ENCODE measurements around the gene TTYH3. TPM values are rescaled to one million over a fixed set of nuclear protein-coding genes. Genes with fewer than 3 reads are reported as not detected.

Gene TTYH3
- polyA plus RNA-seq, 1 experiment = 55.7 TPM

DNA sequence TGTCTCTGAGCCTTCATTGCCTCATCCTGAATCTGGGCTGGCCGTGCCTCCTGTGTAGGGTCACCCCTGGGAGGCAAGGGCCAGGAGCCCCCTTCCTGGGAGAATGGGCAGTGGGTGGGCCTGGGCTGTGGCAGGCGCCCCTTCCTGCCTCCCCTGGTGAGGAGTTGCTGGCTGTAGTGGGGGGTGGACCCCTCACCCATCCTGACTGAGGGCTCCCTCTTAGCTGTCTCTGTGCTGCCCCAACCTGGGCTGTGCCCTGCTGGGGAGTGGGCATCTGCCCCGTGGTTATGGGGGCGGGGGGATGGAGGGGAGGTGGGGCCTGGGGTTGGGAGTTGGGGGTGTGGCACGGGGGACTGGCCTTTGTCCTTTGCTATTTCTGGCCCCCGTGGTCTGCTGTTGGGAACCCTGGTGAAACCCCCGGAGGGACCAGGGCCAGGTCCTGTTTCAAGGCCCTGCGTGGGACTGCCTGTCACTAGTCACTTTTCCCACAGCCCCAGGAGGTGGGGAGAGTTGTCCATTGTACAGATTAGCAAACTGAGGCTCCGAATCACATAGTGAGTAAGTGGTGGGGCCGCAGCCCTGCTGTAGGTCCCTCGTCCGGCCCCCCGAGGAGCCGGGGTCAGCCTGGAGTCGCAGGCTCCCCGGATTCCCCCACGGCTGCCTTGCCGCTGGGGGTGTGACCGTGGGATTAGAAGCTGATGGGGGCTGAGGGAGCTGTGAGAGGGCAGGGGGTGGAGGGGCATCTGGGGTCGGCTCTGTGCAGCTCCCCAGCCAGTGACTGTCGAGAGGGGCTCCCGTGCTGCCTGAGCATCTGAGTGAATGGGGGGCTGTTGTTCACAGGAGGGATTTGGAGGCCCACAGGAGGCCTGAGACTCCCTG is 2.7 kb downstream of the TTYH3 start:
- Histone ChIP-seq H3K4me3 (ENCODE audit: low read depth, low read length) (peak overlapping the region; percentile 95), H3K27me3 (ENCODE audit: control insufficient read depth, insufficient read depth, low read length) (no peaks in the 10 kb centered on the region), H3K36me3 (ENCODE audit: control insufficient read depth, insufficient read depth, low read length) (peaks cover 4% of the 10 kb centered on the region)
- ChIA-PET CTCF (interaction anchor here (0.6 to 1.6 kb wide), 2 partner anchors 67 to 166 kb away, joined by 3 to 4 read pairs; no protein-coding TSS in a partner anchor), POLR2A (no interaction called here)
- DNase-seq (ENCODE audit: low read depth) = no peak
- TF ChIP-seq, protein P1, sequence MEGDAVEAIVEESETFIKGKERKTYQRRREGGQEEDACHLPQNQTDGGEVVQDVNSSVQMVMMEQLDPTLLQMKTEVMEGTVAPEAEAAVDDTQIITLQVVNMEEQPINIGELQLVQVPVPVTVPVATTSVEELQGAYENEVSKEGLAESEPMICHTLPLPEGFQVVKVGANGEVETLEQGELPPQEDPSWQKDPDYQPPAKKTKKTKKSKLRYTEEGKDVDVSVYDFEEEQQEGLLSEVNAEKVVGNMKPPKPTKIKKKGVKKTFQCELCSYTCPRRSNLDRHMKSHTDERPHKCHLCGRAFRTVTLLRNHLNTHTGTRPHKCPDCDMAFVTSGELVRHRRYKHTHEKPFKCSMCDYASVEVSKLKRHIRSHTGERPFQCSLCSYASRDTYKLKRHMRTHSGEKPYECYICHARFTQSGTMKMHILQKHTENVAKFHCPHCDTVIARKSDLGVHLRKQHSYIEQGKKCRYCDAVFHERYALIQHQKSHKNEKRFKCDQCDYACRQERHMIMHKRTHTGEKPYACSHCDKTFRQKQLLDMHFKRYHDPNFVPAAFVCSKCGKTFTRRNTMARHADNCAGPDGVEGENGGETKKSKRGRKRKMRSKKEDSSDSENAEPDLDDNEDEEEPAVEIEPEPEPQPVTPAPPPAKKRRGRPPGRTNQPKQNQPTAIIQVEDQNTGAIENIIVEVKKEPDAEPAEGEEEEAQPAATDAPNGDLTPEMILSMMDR (IDR thresholded peaks at IDR 0.05; ENCODE audit: insufficient read depth, low read depth, low read length) = no peak

DNA sequence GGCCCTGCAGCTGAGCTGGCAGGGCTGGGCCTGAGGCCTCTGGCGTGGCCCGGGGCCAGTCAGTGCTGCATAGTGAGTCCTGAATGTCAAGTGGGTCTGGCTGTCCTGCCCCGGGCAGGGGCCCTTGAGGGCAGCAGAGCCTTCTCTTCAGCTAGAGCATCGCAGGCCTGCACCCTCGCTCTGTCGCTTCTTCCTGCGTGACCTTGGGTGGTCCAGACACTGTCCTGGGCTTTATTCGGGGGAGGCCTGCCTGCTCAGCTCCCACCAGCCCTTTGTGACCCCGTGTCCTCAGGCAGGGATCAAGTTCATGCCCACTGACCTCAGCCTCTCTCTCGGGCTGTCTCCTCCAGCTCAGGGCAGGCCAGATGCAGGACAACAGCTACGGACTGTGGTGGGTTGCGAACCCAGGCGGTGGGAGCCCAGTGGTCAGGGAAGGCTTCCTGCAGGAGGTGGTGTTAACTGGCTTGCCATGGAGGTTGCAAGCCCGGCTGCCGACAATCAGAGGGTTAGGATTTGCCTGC is 3.4 kb downstream of the TTYH3 start:
- no peaks in the 10 kb centered on the region for H3K27me3 ChIP-seq (ENCODE audit: control insufficient read depth, insufficient read depth, low read length)
- DNase-seq (ENCODE audit: low read depth) = no peak
- POLR2A ChIA-PET = no interaction called here
- TF ChIP-seq, protein P1 (IDR thresholded peaks at IDR 0.05; ENCODE audit: insufficient read depth, low read depth, low read length) = no peak
- CTCF ChIA-PET = interaction anchor here (0.6 to 1.6 kb wide), 3 partner anchors 67 to 167 kb away, joined by 3 to 4 read pairs (median 3); no protein-coding TSS in a partner anchor
- H3K36me3 ChIP-seq (ENCODE audit: control insufficient read depth, insufficient read depth, low read length) = peaks cover 5% of the 10 kb centered on the region
- no peak overlapping the region for H3K4me3 ChIP-seq (ENCODE audit: low read depth, low read length)

DNA sequence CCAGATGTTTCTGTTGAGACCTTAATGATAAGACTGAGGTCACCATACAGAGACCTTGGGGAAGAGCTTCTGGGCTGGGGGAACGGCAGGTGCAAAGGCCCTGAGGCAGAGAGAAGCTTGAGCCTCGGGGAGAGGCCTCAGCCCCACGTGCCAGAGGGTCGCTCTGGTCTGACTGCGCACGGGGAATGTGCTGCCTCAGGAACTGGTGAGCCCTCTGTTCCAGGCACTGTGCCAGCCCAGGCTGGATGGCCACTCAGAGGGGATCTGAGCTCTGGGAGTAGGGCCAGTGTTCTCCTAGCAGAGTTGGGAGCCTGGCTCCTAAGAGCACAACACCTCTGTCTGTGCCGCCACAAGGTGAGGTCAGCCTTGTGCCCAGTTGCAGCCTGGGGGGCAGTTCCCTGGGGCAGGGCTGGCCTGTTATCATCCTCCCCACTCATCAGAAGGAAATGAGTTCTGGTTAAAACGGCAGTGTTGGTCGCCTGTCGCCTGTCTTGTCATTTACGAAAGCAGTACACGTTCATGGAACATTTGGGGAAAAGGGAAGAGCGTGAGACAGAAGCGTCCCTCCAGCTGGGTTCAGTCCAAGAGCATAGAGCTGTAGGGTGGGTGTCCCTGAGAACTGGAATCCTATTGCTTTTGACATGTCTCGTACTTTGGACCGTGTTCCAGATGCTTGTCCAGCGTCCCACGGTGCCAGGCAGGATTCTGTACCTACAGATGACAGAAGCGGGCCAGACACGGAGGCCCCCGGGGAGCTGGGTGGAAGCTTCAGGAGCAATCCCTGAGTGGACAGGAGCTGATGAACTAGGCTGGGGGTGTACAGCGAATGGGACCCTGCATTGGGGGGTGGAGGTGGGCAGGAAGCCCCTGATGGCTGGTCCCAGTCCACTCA is 4.3 kb downstream of the TTYH3 start:
- DNase-seq (ENCODE audit: low read depth) = no peak
- TF ChIP-seq, protein P1 (IDR thresholded peaks at IDR 0.05; ENCODE audit: insufficient read depth, low read depth, low read length) = no peak
- ChIA-PET POLR2A (no interaction called here), CTCF (interaction anchor here (1.0 to 1.6 kb wide), 2 partner anchors 74 to 80 kb away, joined by 3 to 4 read pairs; partner anchors contain the start of gene BRAT1)
- Histone ChIP-seq H3K27me3 (ENCODE audit: control insufficient read depth, insufficient read depth, low read length) (no peaks in the 10 kb centered on the region), H3K36me3 (ENCODE audit: control insufficient read depth, insufficient read depth, low read length) (peaks cover 5% of the 10 kb centered on the region), H3K4me3 (ENCODE audit: low read depth, low read length) (no peak overlapping the region)

DNA sequence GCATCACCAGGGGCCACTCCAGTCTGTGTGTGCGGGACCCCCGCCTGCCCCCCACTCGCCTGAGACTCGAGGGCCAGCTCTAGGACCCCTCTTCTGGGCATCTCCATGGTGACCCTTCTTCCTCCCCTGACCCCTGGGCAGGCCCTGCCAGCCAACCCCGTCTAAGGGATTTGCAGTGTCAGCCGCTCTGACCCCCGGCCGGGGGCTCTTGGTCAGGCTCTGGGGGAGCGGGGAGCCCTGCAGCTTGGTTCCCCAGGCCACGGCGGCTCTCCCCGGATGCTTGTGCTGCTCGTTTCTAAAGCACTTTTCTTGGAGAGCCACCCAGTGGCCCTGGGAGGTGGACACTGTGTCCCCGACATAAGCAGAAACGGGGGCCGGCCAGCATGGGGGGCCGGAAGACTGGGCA is 5.3 kb downstream of the TTYH3 start:
- TF ChIP-seq, protein P1 (IDR thresholded peaks at IDR 0.05; ENCODE audit: insufficient read depth, low read depth, low read length) = no peak
- POLR2A ChIA-PET = no interaction called here
- H3K4me3 ChIP-seq (ENCODE audit: low read depth, low read length) = no peak overlapping the region
- H3K27me3 ChIP-seq (ENCODE audit: control insufficient read depth, insufficient read depth, low read length) = no peaks in the 10 kb centered on the region
- DNase-seq (ENCODE audit: low read depth) = no peak
- CTCF ChIA-PET = interaction anchor here (1.6 kb wide), 1 partner anchor 81 kb away, joined by 4 read pairs; the partner anchor contains the start of gene BRAT1
- H3K36me3 ChIP-seq (ENCODE audit: control insufficient read depth, insufficient read depth, low read length) = peaks cover 5% of the 10 kb centered on the region
